NT2/D1 (cell line): ENCODE data around the gene SPTSSA.
"Not testable (repeated sequence)": the region's sequence is repeated elsewhere in the genome, so short reads cannot be mapped to it uniquely, and the experiment has no call there.

Source experiments
- SUZ12 ChIP-seq: IDR thresholded peaks from 2 replicates; pipeline ENCODE4 v1.6.1; 2011; ENCODE audit not compliant: insufficient read length, insufficient read depth; ENCODE audit errors: extremely low read depth
- YY1 ChIP-seq: IDR thresholded peaks from 2 replicates; pipeline ENCODE4 v1.6.1; 2011; ENCODE audit not compliant: insufficient read length, insufficient read depth
- ZNF274 ChIP-seq: IDR thresholded peaks from 2 replicates; pipeline ENCODE4 v1.6.1; 2011; ENCODE audit warnings: mild to moderate bottlenecking, low read depth, low read length

GRCh38 chr14:34428102-34428466, 34.0 kb downstream of the SPTSSA start:
- TF ChIP-seq ZNF274, YY1, SUZ12: not testable (repeated sequence)
